ENCODE measurements around the gene PRUNE1.
A peak's percentile ranks its signal among the peaks of the same experiment; 100 is the strongest.

Gene PRUNE1

GRCh38 chr1:151008244-151009205, at the start of gene PRUNE1:
Gene PRUNE1, plus strand, starts transcription at chr1:151008449. Its CDS starts 184 bp downstream, at chr1:151008633.
- peak; percentile 89 for DNase-seq

GRCh38 chr1:150960646-150961045, 47.6 kb upstream of the PRUNE1 start:
- no peak for DNase-seq

GRCh38 chr1:150961756-150962155, 46.5 kb upstream of the PRUNE1 start:
- no peak for DNase-seq

- DNase-seq: no peak
Observed at GRCh38 chr1:150963321-150964163, 44.7 kb upstream of the PRUNE1 start.

GRCh38 chr1:150964164-150964489, 44.1 kb upstream of the PRUNE1 start:
- no peak for DNase-seq

GRCh38 chr1:150965605-150966004, 42.6 kb upstream of the PRUNE1 start:
- DNase-seq: no peak

GRCh38 chr1:150966011-150966410, 42.2 kb upstream of the PRUNE1 start:
- DNase-seq: no peak

- no peak for DNase-seq
Observed at GRCh38 chr1:150967936-150968335, 40.3 kb upstream of the PRUNE1 start.

- no peak for DNase-seq
Observed at GRCh38 chr1:150968491-150968890, 39.8 kb upstream of the PRUNE1 start.

GRCh38 chr1:150969626-150970025, 38.6 kb upstream of the PRUNE1 start:
- no peak for DNase-seq

GRCh38 chr1:150970808-150971582, 37.3 kb upstream of the PRUNE1 start:
- no peak for DNase-seq

GRCh38 chr1:150971583-150972416, 36.4 kb upstream of the PRUNE1 start:
- no peak for DNase-seq

- no peak for DNase-seq
Observed at GRCh38 chr1:150972417-150972940, 35.8 kb upstream of the PRUNE1 start.

- no peak for DNase-seq
Observed at GRCh38 chr1:150973258-150973835, 34.9 kb upstream of the PRUNE1 start.

GRCh38 chr1:150973836-150974579, 34.2 kb upstream of the PRUNE1 start:
- DNase-seq: no peak

- DNase-seq: peak; percentile 28
Observed at GRCh38 chr1:150974580-150975478, 33.4 kb upstream of the PRUNE1 start, which contains the start of gene CERS2. Gene CERS2, minus strand, starts transcription at chr1:150974835. Its CDS starts 5,745 bp downstream, at chr1:150969090.

- no peak for DNase-seq
Observed at GRCh38 chr1:150976401-150976821, 31.8 kb upstream of the PRUNE1 start.

GRCh38 chr1:150976879-150977694, 31.2 kb upstream of the PRUNE1 start:
- no peak for DNase-seq

Data from NCI-H446 treated with DMSO at 0.1 percent for 48 hours (cell line).